GM12872 (cell line): ENCODE data around the gene IRAK3.
A peak's percentile ranks its signal among the peaks of the same experiment; 100 is the strongest.

Experiments
- TF ChIP-seq, protein P1 (sequence below): IDR thresholded peaks from 3 replicates; pipeline ENCODE4 v1.5.1; 2011; ENCODE audit warnings: low read depth, mild to moderate bottlenecking, low read length, moderate library complexity; ENCODE audit not compliant: insufficient read depth

Gene IRAK3

DNA sequence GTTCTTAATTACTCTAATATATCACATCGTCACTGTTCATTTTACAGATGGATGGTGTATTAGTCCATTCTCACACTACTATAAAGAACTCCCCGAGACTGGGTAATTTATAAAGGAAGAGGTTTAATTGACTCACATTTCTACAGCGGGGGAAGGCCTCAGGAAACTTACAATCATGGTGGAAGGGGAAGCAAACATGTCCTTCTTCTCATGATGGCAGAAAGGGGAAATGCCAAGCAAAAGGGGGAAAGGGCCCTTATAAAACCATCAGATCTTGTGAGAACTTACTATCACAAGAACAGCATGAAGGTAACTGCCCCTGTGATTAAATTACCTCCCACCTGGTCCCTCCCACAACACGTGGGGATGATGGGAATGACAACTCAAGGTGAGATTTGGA lies 25.7 kb upstream of the IRAK3 start:
- TF ChIP-seq, protein P1, sequence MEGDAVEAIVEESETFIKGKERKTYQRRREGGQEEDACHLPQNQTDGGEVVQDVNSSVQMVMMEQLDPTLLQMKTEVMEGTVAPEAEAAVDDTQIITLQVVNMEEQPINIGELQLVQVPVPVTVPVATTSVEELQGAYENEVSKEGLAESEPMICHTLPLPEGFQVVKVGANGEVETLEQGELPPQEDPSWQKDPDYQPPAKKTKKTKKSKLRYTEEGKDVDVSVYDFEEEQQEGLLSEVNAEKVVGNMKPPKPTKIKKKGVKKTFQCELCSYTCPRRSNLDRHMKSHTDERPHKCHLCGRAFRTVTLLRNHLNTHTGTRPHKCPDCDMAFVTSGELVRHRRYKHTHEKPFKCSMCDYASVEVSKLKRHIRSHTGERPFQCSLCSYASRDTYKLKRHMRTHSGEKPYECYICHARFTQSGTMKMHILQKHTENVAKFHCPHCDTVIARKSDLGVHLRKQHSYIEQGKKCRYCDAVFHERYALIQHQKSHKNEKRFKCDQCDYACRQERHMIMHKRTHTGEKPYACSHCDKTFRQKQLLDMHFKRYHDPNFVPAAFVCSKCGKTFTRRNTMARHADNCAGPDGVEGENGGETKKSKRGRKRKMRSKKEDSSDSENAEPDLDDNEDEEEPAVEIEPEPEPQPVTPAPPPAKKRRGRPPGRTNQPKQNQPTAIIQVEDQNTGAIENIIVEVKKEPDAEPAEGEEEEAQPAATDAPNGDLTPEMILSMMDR: no peak

DNA sequence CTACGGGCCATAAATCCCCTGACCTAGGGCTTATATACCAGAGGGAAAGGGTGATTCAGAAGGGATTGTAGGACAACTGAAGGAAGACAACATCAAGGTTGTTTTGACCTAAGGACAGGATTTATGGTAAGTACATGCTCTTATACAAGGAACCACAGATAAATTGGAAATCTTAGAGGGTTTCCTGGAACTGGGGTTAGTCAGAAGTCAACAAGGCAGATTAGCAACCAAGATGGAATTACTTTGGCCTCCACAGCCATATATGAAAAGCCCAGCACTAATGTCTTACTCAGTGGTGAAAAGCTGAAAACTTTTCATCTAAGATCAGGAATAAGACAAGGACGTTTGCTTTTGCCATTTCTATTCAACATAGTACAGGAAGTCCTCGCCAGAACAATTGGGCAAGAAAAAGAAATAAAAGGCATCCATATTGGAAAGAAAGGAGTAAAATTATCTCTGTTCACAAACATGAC lies 24.6 kb upstream of the IRAK3 start:
- TF ChIP-seq, protein P1: no peak

DNA sequence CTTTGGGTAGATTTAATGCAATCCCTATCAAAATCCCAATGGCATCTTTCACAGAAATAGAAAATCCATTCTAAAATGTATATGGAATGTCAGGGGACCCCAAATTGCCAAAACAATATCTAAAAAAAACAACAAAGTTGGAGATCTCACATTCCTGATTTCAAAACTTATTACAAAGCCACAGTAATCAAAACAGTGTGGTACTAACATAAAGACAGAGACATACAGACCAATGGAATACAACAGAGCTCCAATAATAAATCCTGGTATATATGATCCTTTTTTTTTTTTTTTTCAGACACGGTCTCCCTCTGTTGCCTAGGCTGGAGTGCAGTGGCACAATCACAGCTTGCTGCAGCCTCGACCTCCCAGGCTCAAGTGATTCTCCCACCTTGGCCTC lies 23.9 kb upstream of the IRAK3 start:
- TF ChIP-seq, protein P1: no peak

DNA sequence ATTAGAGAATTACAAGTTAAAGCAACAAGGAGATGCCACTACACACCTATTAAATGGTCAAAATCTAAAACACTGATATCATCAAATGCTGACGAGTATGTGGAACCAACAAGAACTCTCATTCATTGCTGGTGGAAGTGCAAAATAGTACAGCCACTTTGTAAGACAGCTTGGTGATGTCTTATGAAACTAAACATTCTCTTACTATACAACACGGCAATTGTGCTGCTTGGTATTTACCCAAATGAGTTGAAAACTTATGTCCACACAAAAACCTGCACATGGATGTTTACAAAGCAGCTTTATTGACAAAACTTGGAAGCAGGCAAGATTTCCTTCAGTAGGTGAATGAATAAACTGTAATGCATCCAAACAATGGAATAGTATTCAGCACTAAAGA lies 22.5 kb upstream of the IRAK3 start:
- TF ChIP-seq, protein P1: no peak

DNA sequence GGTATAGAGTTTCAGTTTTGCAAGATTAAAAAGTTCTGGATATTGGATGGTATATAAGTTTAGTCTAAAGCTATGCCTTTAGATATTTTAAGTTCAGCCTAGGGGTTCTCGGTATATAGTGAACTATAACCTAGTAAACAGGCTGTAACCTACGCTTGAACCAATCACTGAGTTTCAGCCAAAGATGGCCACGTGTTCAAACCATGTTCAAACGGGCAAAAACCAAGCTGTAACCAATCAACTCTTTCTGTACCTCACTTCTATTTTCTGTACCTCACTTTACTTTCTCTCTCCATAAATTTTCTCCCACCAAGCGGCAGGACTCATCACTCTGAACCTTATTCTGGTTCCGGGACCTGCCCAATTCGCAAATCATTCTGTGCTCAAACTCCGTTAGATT lies 20.6 kb upstream of the IRAK3 start:
- TF ChIP-seq, protein P1: no peak

DNA sequence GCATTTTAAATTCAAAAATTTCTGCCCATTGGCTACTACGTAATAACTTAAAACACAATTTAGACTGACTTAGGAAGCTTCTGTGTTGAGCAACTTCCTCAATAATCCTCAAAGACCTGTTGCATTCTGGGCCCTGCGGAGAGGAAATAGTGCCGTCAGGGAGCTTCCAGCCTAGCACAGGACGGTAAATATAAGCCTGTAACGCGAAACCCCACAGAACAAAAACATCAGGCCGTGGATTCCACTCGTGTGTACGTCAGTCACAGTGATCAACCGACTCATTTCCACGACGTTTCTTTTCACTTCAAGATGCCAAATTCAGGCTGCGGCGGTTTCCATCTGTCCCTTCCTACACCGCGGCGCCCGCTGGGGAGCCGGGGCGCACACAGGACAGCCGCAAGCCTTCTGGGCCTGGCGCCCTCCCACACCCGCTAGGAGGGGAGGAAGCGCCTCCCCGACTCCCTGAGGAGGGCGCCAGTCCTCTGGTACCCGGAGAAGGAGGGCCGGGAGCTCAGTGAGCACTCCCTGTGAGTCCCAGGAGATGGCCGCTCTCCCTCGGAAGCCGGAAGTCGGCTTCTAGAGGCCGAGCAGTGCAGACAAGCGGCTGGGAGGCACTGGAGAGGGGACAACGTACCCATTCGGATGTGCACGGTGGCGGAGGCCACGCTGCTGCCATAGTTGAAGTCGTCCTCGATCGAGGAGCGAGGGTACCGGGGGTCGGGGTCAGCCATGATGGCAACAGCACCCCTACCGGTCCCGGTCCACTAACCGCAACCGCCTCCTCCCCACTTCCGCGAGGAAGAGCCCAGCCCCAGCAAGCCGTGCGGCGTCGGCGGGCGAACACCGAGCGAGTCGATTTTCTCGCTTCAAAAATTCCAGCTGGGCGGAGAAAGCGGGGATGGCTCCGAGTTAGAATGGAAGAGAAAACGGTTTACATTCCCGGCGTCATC lies 19.5 kb upstream of the IRAK3 start, which contains the start of gene TMBIM4:
TSS of gene TMBIM4 (minus strand) at position 776 of the 950 bp plus-strand sequence. CDS start at position 731, 45 bp downstream.
- TF ChIP-seq, protein P1: peak; percentile 38

DNA sequence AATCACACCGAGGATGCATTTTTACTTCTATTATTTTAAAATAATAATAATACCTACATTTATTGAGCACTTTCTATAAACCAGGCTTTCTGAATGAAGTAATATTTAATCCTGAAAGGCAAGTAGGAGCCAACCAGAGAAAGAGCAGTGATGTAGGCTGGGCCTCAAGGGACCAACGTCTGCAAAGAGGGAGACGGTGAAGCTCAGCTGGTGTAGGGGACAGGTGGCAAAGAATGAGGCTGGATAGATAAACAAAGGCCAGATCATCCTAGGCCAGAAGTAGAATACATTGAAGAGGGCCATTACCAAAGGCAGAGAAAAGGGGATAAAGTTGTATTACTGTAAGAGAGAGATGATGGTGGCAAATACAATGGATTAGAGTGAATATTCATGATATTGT lies 18.4 kb upstream of the IRAK3 start:
- TF ChIP-seq, protein P1: no peak
